ENCODE data around the gene LPIN3. TPM values are rescaled to one million over a fixed set of nuclear protein-coding genes. Genes with fewer than 3 reads are reported as not detected.

Gene LPIN3
- total RNA-seq, 2 donors from 2014 or later: 9.7 to 13.7 TPM

- Histone ChIP-seq H3K27ac (peak overlapping the region; percentile 68 to 89), H3K27me3 (no peaks in the 10 kb centered on the region), H3K4me3 (no peak overlapping the region), H3K4me1 (peaks cover 0 to 14% of the 10 kb centered on the region in 2 donors), H3K9me3 (no peaks in the 10 kb centered on the region), H3K36me3 (no peaks in the 10 kb centered on the region)
- TF ChIP-seq, protein P1, sequence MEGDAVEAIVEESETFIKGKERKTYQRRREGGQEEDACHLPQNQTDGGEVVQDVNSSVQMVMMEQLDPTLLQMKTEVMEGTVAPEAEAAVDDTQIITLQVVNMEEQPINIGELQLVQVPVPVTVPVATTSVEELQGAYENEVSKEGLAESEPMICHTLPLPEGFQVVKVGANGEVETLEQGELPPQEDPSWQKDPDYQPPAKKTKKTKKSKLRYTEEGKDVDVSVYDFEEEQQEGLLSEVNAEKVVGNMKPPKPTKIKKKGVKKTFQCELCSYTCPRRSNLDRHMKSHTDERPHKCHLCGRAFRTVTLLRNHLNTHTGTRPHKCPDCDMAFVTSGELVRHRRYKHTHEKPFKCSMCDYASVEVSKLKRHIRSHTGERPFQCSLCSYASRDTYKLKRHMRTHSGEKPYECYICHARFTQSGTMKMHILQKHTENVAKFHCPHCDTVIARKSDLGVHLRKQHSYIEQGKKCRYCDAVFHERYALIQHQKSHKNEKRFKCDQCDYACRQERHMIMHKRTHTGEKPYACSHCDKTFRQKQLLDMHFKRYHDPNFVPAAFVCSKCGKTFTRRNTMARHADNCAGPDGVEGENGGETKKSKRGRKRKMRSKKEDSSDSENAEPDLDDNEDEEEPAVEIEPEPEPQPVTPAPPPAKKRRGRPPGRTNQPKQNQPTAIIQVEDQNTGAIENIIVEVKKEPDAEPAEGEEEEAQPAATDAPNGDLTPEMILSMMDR (IDR thresholded peaks at IDR 0.05): no peak
- DNase-seq (ENCODE audit: low spot score): peak; percentile 93
Measured at GRCh38 chr20:41329435-41330342, 10.9 kb upstream of the LPIN3 start.

GRCh38 chr20:41330343-41330720 is 10.3 kb upstream of the LPIN3 start:
- H3K4me1 ChIP-seq: peaks cover 0 to 14% of the 10 kb centered on the region in 2 donors
- TF ChIP-seq, protein P1 (IDR thresholded peaks at IDR 0.05): no peak
- no peak for DNase-seq (ENCODE audit: low spot score)
- H3K36me3 ChIP-seq: no peaks in the 10 kb centered on the region
- no peaks in the 10 kb centered on the region for H3K9me3 ChIP-seq
- no peaks in the 10 kb centered on the region for H3K27me3 ChIP-seq
- H3K4me3 ChIP-seq: no peak overlapping the region
- peak overlapping the region in 1 of 2 donors; percentile 68 for H3K27ac ChIP-seq

- H3K4me3 ChIP-seq: no peak overlapping the region
- H3K36me3 ChIP-seq: no peaks in the 10 kb centered on the region
- no peak for DNase-seq (ENCODE audit: low spot score)
- peaks cover 0 to 14% of the 10 kb centered on the region in 2 donors for H3K4me1 ChIP-seq
- H3K9me3 ChIP-seq: no peaks in the 10 kb centered on the region
- TF ChIP-seq, protein P1 (IDR thresholded peaks at IDR 0.05): no peak
- H3K27me3 ChIP-seq: no peaks in the 10 kb centered on the region
- H3K27ac ChIP-seq: no peak overlapping the region
Measured at GRCh38 chr20:41330941-41331340, 9.7 kb upstream of the LPIN3 start.

DNA sequence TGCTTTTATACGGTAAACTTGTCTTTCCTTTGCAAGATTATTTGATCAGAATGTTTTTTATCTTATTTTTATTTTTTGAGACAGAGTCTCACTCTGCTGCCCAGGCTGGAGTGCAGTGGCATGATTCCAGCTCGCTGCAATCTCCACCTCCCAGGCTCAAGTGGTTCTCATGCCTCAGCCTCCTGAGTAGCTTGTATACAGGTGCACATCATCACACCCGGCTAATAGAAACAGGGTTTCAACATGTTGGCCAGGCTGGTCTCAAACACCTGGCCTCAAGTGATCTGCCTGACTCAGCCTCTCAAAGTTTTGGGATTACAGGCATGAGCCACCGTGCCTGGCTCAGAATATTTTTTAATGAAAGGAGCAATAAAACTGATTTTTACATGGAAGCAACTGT is 8.9 kb upstream of the LPIN3 start:
- DNase-seq (ENCODE audit: low spot score): no peak
- peaks cover 0 to 14% of the 10 kb centered on the region in 2 donors for H3K4me1 ChIP-seq
- TF ChIP-seq, protein P1 (IDR thresholded peaks at IDR 0.05): no peak
- no peak overlapping the region for H3K4me3 ChIP-seq
- H3K9me3 ChIP-seq: no peaks in the 10 kb centered on the region
- H3K36me3 ChIP-seq: no peaks in the 10 kb centered on the region
- no peaks in the 10 kb centered on the region for H3K27me3 ChIP-seq
- H3K27ac ChIP-seq: no peak overlapping the region

- no peaks in the 10 kb centered on the region for H3K27me3 ChIP-seq
- no peaks in the 10 kb centered on the region for H3K36me3 ChIP-seq
- peak overlapping the region; percentile 50 to 61 for H3K27ac ChIP-seq
- DNase-seq (ENCODE audit: low spot score): no peak
- peaks cover 0 to 10% of the 10 kb centered on the region in 2 donors for H3K4me1 ChIP-seq
- H3K9me3 ChIP-seq: no peaks in the 10 kb centered on the region
- TF ChIP-seq, protein P1 (IDR thresholded peaks at IDR 0.05): no peak
- H3K4me3 ChIP-seq: no peak overlapping the region
Measured at GRCh38 chr20:41334036-41334435, 6.6 kb upstream of the LPIN3 start.
